SK-N-SH (cell line): Measurements from ENCODE around the gene C20orf96. TPM values are rescaled to one million over a fixed set of nuclear protein-coding genes. Genes with fewer than 3 reads are reported as not detected.

Experiments
- CTCF ChIA-PET: fragments of 300-600, 350-600 bp; formaldehyde crosslinking; extraction: SDS; loops from one replicate; lab custom pipeline; 2021; lab: Yijun Ruan, JAX
- POLR2A ChIA-PET: fragments of 350-600 bp; sonication (Branson Sonifier 250); formaldehyde crosslinking; extraction: SDS; loops from one replicate; lab custom pipeline; 2020; ENCODE audit warnings: antibody characterized with exemption, inconsistent platforms; lab: Yijun Ruan, JAX
- DNase-seq: peaks from one replicate; pipeline ENCODE4 v3.0.0; 2012
- H2AFZ ChIP-seq: fragments of 200-600 bp; sonication (generic); 2 replicates; pipeline ENCODE4 v1.8.1; 2016; ENCODE audit warnings: antibody characterized with exemption, mild to moderate bottlenecking, low read depth
- H3F3A ChIP-seq: fragments of 200-600 bp; sonication (generic); replicated peaks from 2 replicates; pipeline ENCODE3; 2016; ENCODE audit warnings: antibody characterized with exemption, mild to moderate bottlenecking; ENCODE audit not compliant: insufficient read depth
- H3K27ac ChIP-seq, 2 experiments: fragments of 200-500 bp in 1 of 2; fragments of 200-600 bp in 1 of 2; sonication (Bioruptor generic) in 1 of 2; sonication (generic), shearing (Covaris generic) in 1 of 2; 2 replicates each; pipeline versions ENCODE4 v1.5.1 to v1.6.1; 2014 to 2016; ENCODE audit warnings: low read depth in 2 of 2, inconsistent platforms in 1 of 2, low read length in 1 of 2, mild to moderate bottlenecking in 1 of 2, mixed read lengths in 1 of 2
- H3K27me3 ChIP-seq: fragments of 200-600 bp; sonication (generic), shearing (Covaris generic); 2 replicates; pipeline ENCODE4 v1.6.1; 2016; ENCODE audit warnings: mixed run types; ENCODE audit not compliant: insufficient read depth
- H3K36me3 ChIP-seq, 2 experiments: fragments of 200-500 bp in 1 of 2; fragments of 200-600 bp in 1 of 2; sonication (Bioruptor generic) in 1 of 2; sonication (generic) in 1 of 2; replicated peaks in 1 of 2; 2 replicates each; pipeline versions ENCODE3 to v1.5.1; 2014 to 2016; ENCODE audit warnings: low read length in 1 of 2, mild to moderate bottlenecking in 1 of 2; ENCODE audit not compliant: insufficient read depth in 2 of 2, control insufficient read depth in 1 of 2
- H3K4me1 ChIP-seq, 2 experiments: fragments of 200-500 bp in 1 of 2; fragments of 200-600 bp in 1 of 2; sonication (Bioruptor generic) in 1 of 2; sonication (generic), shearing (Covaris generic) in 1 of 2; 2 replicates each; pipeline versions ENCODE4 v1.5.1 to v1.6.1; 2014 to 2016; ENCODE audit warnings: low read depth in 1 of 2, low read length in 1 of 2, mixed run types in 1 of 2; ENCODE audit not compliant: insufficient read depth in 2 of 2, control insufficient read depth in 1 of 2
- H3K4me2 ChIP-seq: fragments of 200-600 bp; sonication (generic), shearing (Covaris generic); 2 replicates; pipeline ENCODE4 v1.6.1; 2017; ENCODE audit warnings: mixed run types
- H3K4me3 ChIP-seq, 2 experiments: fragments of 200-500 bp in 1 of 2; fragments of 200-600 bp in 1 of 2; sonication (Bioruptor generic) in 1 of 2; sonication (generic), shearing (Covaris generic) in 1 of 2; 2 replicates each; pipeline versions ENCODE4 v1.5.1 to v1.8.1; 2014 to 2016; ENCODE audit warnings: low read depth in 2 of 2, inconsistent platforms in 1 of 2, low read length in 1 of 2, mild to moderate bottlenecking in 1 of 2, mixed read lengths in 1 of 2, moderate library complexity in 1 of 2
- H3K79me2 ChIP-seq: fragments of 200-600 bp; sonication (generic); 2 replicates; pipeline ENCODE4 v1.8.1; 2017; ENCODE audit warnings: mild to moderate bottlenecking; ENCODE audit not compliant: insufficient read depth
- H3K9ac ChIP-seq: fragments of 200-600 bp; sonication (generic); 2 replicates; pipeline ENCODE4 v1.6.1; 2017; ENCODE audit warnings: mixed run types
- H3K9me2 ChIP-seq: fragments of 200-600 bp; sonication (generic); 2 replicates; pipeline ENCODE4 v1.6.1; 2017; ENCODE audit warnings: mixed run types
- H3K9me3 ChIP-seq: fragments of 200-600 bp; sonication (generic); 2 replicates; pipeline ENCODE4 v1.6.1; 2017; ENCODE audit warnings: mixed run types, mild to moderate bottlenecking, moderate library complexity
- H4K20me1 ChIP-seq: fragments of 200-600 bp; sonication (generic); 2 replicates; pipeline ENCODE4 v1.6.1; 2017; ENCODE audit warnings: mild to moderate bottlenecking, mixed run types; ENCODE audit not compliant: insufficient read depth
- ELF1 ChIP-seq: IDR thresholded peaks from 2 replicates; pipeline ENCODE4 v1.4.0; 2012
- EZH2phosphoT487 ChIP-seq: fragments of 200-600 bp; sonication (generic); IDR thresholded peaks from 2 replicates; pipeline ENCODE4 v1.6.1; 2017; ENCODE audit warnings: low read depth, mixed run types, mild to moderate bottlenecking, antibody characterized with exemption, moderate library complexity, borderline replicate concordance
- FOXJ3 ChIP-seq: sonication (generic); formaldehyde crosslinking; IDR thresholded peaks from 2 replicates; pipeline ENCODE4 v1.5.1; 2020; ENCODE audit warnings: mild to moderate bottlenecking, missing genetic modification reagents
- FOXM1 ChIP-seq: IDR thresholded peaks from 2 replicates; pipeline ENCODE4 v1.4.0; 2012; ENCODE audit warnings: low read depth, mild to moderate bottlenecking
- GABPA ChIP-seq: IDR thresholded peaks from 2 replicates; pipeline ENCODE4 v1.4.0; 2012; ENCODE audit warnings: low read depth, mild to moderate bottlenecking
- JUND ChIP-seq: IDR thresholded peaks from 2 replicates; pipeline ENCODE4 v1.4.0; 2012
- MEF2A ChIP-seq: IDR thresholded peaks from 2 replicates; pipeline ENCODE4 v1.4.0; 2012; ENCODE audit warnings: low read depth, borderline replicate concordance
- NFIC ChIP-seq: IDR thresholded peaks from 2 replicates; pipeline ENCODE4 v1.4.0; 2012; ENCODE audit warnings: borderline replicate concordance
- PBX3 ChIP-seq: IDR thresholded peaks from 2 replicates; pipeline ENCODE4; 2012
- POLR2AphosphoS5 ChIP-seq: IDR thresholded peaks from 2 replicates; pipeline ENCODE4 v1.6.1; 2012; ENCODE audit warnings: low read depth, low read length
- RAD21 ChIP-seq: IDR thresholded peaks from 2 replicates; pipeline ENCODE4 v1.6.1; 2012; ENCODE audit warnings: mild to moderate bottlenecking, low read length
- REST ChIP-seq: IDR thresholded peaks from 2 replicates; pipeline ENCODE4 v1.6.1; 2012; ENCODE audit warnings: mild to moderate bottlenecking, low read depth, low read length, moderate library complexity
- RXRA ChIP-seq: IDR thresholded peaks from 2 replicates; pipeline ENCODE4 v1.4.0; 2012; ENCODE audit warnings: low read depth, mild to moderate bottlenecking, borderline replicate concordance
- SIN3A ChIP-seq: IDR thresholded peaks from 2 replicates; pipeline ENCODE4 v1.6.1; 2012; ENCODE audit warnings: low read depth, mild to moderate bottlenecking, low read length, moderate library complexity, borderline replicate concordance
- TCF12 ChIP-seq: IDR thresholded peaks from 2 replicates; pipeline ENCODE4 v1.4.0; 2012
- TEAD4 ChIP-seq: IDR thresholded peaks from 2 replicates; pipeline ENCODE4 v1.4.0; 2012; ENCODE audit warnings: mild to moderate bottlenecking, borderline replicate concordance; ENCODE audit not compliant: insufficient read depth
- USF1 ChIP-seq: IDR thresholded peaks from 2 replicates; pipeline ENCODE4 v1.4.0; 2012; ENCODE audit warnings: low read depth, borderline replicate concordance
- USF2 ChIP-seq: fragments of 150-350 bp; IDR thresholded peaks from 2 replicates; pipeline ENCODE4 v1.6.1; 2017; ENCODE audit warnings: antibody characterized with exemption, low read length, low read depth, borderline replicate concordance
- YY1 ChIP-seq: IDR thresholded peaks from 2 replicates; pipeline ENCODE4 v1.4.0; 2012; ENCODE audit warnings: low read depth, mild to moderate bottlenecking
- ZBTB33 ChIP-seq: IDR thresholded peaks from 2 replicates; pipeline ENCODE4 v1.4.0; 2012; ENCODE audit warnings: low read depth, borderline replicate concordance
- WGBS: methylation state at CpG from one replicate; pipeline ENCODE4 v1.1.6; 2017; ENCODE audit warnings: low lambda C conversion rate; 5-methylcytosine and 5-hydroxymethylcytosine counted together
- polyA plus RNA-seq, 3 experiments: library from polyadenylated mRNA; depleted of rRNA; stranded (reverse); fragments of >200 nt; gene quantifications; 2 replicates each; pipeline ENCODE4 v1.2.3, GENCODE V29; 2012

The C20orf96 gene
- polyA plus RNA-seq, 1 of the 3 experiments (the other 2 are of a cell fraction) = 16.6 TPM

GRCh38 chr20:263701-264100 is 26.8 kb downstream of the C20orf96 start:
- no peak for DNase-seq
- ChIA-PET POLR2A (no interaction called here), CTCF (interaction anchor here (1.5 to 3.4 kb wide), 3 partner anchors 52 to 67 kb away, joined by 4 to 30 read pairs (median 8); no protein-coding TSS in a partner anchor)
- Histone ChIP-seq H3K79me2 (no peaks in the 10 kb centered on the region), H3K4me3 (no peak overlapping the region), H3K27ac (no peak overlapping the region), H3K27me3 (peaks cover 6% of the 10 kb centered on the region; the same call in 1 of the 2 replicates), H3K4me1 (peaks cover 0 to 3% of the 10 kb centered on the region in 2 experiments; a peak in 1 of 4 replicates), H3K9me2 (no peaks in the 10 kb centered on the region), H3K36me3 (no peaks in the 10 kb centered on the region), H3F3A (peaks cover 3% of the 10 kb centered on the region), H3K9ac (no peak overlapping the region), H4K20me1 (no peaks in the 10 kb centered on the region), H3K4me2 (no peak overlapping the region), H2AFZ (no peak overlapping the region), H3K9me3 (no peaks in the 10 kb centered on the region)
- 47% methylated on average over 3 of the region's 13 CpGs for WGBS
- TF ChIP-seq REST (no peak), MEF2A (no peak), FOXM1 (no peak), NFIC (no peak), TEAD4 (no peak), ZBTB33 (no peak), FOXJ3 (CRISPR knock-in tag) (no peak), YY1 (no peak), RXRA (no peak), USF1 (no peak), EZH2phosphoT487 (no peak), ELF1 (no peak), GABPA (no peak), JUND (no peak), USF2 (no peak), PBX3 (no peak), POLR2AphosphoS5 (no peak), SIN3A (no peak), TCF12 (no peak), RAD21 (no peak)
